GM06990 (cell line): ENCODE data around the gene NGEF.

Experiments used
- DNase-seq: peaks from one replicate; pipeline ENCODE4 v3.0.0-alpha.2; 2011; ENCODE audit not compliant: insufficient read length; ENCODE audit errors: extremely low read depth
- H3K27me3 ChIP-seq: replicated peaks from 2 replicates; pipeline ENCODE4 v1.6.0; 2011; ENCODE audit warnings: low read length; ENCODE audit not compliant: control insufficient read depth, insufficient read depth
- H3K36me3 ChIP-seq: 2 replicates; pipeline ENCODE4 v1.5.1; 2011; ENCODE audit warnings: low read length; ENCODE audit not compliant: control insufficient read depth, insufficient read depth
- H3K4me3 ChIP-seq: replicated peaks from 2 replicates; pipeline ENCODE4 v1.5.1; 2011; ENCODE audit warnings: low read depth, mild to moderate bottlenecking, control low read depth, low read length
- TF ChIP-seq, protein P1 (sequence below): IDR thresholded peaks from 2 replicates; pipeline ENCODE4 v1.5.1; 2011; ENCODE audit warnings: low read length, control low read depth, mild to moderate bottlenecking, inconsistent platforms; ENCODE audit not compliant: insufficient read depth, poor library complexity, severe bottlenecking

NGEF gene

DNA sequence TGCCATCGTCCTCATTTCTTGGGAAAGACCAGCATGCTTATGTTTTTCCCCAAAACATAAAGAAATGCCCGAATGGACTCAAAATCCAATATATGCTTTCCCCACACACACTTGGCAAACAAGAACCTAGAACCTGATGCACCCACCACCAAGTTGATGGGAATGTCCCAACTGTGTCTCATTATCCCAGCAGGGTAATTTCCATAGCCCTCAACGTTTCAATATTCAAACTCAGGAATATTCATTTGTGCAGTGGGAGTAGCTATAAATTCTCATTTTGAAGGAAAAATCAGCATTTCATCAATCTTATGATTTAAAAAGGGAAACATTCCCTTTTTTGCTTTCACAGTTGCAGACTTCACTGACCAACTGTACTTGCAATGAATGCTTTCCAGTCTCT, 92.3 kb downstream of the NGEF start:
- Histone ChIP-seq H3K36me3 (no peaks in the 10 kb centered on the region), H3K27me3 (peaks cover 3% of the 10 kb centered on the region), H3K4me3 (no peak overlapping the region)
- TF ChIP-seq, protein P1, sequence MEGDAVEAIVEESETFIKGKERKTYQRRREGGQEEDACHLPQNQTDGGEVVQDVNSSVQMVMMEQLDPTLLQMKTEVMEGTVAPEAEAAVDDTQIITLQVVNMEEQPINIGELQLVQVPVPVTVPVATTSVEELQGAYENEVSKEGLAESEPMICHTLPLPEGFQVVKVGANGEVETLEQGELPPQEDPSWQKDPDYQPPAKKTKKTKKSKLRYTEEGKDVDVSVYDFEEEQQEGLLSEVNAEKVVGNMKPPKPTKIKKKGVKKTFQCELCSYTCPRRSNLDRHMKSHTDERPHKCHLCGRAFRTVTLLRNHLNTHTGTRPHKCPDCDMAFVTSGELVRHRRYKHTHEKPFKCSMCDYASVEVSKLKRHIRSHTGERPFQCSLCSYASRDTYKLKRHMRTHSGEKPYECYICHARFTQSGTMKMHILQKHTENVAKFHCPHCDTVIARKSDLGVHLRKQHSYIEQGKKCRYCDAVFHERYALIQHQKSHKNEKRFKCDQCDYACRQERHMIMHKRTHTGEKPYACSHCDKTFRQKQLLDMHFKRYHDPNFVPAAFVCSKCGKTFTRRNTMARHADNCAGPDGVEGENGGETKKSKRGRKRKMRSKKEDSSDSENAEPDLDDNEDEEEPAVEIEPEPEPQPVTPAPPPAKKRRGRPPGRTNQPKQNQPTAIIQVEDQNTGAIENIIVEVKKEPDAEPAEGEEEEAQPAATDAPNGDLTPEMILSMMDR: no peak
- DNase-seq: no peak

DNA sequence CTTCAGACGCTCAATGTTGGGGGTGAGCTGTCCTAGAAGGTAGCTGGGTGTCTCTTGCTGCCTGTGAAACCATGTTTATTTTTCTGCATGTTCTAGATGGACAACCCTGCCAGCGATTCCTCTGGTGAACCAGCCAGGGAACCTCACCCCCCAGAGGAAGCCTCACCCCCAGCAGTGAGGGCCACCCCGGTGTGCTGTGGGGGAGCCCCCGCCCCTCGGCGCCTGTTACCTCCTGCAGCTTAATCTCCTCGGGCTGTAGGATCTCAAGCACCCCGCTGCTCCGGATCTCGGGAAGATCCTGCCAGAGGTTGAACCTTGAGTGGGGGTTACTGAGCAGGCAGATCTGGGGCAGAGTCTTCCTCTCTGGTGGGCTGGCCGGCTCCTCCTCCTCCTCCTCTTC, 93.0 kb downstream of the NGEF start:
- H3K27me3 ChIP-seq: peaks cover 3% of the 10 kb centered on the region
- no peaks in the 10 kb centered on the region for H3K36me3 ChIP-seq
- no peak for DNase-seq
- TF ChIP-seq, protein P1: no peak
- no peak overlapping the region for H3K4me3 ChIP-seq

DNA sequence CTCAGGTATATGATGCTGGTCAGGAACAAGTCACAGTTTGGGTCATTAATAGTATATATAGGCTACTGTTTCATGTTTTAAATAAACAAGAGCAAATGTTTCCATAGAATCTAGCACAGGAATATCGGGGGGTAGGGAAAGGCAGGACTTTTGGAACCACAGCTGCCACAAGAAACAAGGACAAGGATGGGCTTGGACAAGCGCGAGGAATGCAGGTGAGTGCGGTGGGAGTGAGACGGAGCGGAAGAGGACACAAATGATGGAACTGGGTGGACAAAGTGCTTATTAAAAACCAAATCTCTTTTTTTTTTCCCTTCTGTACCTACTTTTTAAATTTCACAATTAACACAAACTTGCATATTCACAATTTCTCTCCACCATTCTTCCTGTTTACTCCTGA, 93.9 kb downstream of the NGEF start:
- Histone ChIP-seq H3K27me3 (peaks cover 1% of the 10 kb centered on the region; the same call in 1 of the 2 replicates), H3K36me3 (no peaks in the 10 kb centered on the region), H3K4me3 (no peak overlapping the region)
- TF ChIP-seq, protein P1: no peak
- no peak for DNase-seq

DNA sequence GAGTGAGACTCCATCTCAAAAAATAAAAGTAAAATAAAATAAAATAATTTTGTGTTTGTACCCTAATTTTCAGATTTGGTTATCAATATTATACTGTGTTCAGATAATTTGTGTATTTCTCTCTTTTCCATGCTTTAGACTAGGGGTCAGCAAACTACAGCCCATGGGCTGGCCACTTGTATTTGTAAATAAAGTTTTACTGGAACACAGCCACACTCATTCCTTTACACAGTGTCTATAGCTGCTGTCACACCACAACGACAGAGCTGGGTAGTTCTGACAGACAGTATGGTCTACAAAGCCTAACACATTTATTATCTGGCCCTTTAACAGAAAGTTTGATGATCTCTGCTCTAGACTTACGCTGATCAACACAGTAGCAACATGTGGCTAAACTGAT, 99.2 kb downstream of the NGEF start:
- no peak for DNase-seq
- H3K27me3 ChIP-seq: peaks cover 1% of the 10 kb centered on the region; the same call in 1 of the 2 replicates
- no peak overlapping the region for H3K4me3 ChIP-seq
- H3K36me3 ChIP-seq: no peaks in the 10 kb centered on the region
- TF ChIP-seq, protein P1: no peak

DNA sequence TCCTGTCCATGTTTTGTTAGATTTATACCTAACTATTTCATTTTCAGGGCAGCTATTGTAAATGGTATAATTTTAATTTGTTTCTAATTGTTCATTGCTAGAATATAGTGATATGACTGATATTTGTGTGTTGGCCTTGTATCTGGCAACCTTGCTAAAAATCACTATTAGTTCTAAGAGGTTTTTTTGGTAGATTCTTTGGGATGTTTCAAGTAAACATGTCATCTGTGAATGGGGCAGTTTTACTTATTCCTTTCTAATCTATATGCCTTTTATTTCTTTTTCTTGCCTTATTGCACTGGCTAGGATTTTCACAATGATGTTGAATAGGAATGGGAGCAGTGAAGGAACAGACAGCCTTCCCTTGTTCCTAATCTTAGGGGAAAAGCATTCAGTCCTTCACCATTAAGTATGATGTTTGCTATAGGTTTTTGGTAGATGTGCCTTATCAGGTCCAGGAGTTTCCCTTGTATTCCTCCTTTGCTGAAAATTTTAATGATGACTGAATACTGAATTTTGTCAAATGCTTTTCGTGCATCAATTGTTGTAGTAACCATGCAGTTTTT, 101.3 kb downstream of the NGEF start:
- Histone ChIP-seq H3K4me3 (no peak overlapping the region), H3K36me3 (no peaks in the 10 kb centered on the region), H3K27me3 (peaks cover 1% of the 10 kb centered on the region; the same call in 1 of the 2 replicates)
- no peak for DNase-seq
- TF ChIP-seq, protein P1: no peak

DNA sequence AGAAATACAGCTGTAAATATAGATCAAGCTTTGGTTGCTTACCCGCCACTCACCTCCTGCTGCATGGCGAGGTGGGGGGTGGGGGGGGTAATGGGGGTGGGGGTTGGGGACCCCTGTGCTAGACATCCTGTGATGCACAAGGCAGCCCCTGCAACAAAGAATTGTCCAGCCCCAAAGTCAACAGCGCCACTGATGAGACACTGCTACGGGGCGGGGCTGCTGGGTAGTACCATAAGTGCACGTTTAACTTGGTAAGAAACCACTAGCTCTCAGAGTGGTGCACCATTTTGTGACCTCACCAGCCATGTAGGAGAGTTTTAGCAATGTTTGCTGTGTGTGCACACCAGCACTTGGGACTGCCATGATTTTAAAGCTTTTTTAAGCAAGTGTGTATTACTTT, 102.7 kb downstream of the NGEF start:
- H3K4me3 ChIP-seq: no peak overlapping the region
- no peak for DNase-seq
- no peaks in the 10 kb centered on the region; the same call in 1 of the 2 replicates for H3K27me3 ChIP-seq
- no peaks in the 10 kb centered on the region for H3K36me3 ChIP-seq
- TF ChIP-seq, protein P1: no peak
